Mammary epithelial cell (primary cell): Measurements from ENCODE around the gene AHSA1.

ENCODE experiments used
- EZH2 ChIP-seq: IDR thresholded peaks from 2 replicates; pipeline ENCODE4 v1.6.1; 2012; ENCODE audit warnings: low read length, inconsistent platforms, borderline replicate concordance
- TF ChIP-seq, protein P1 (sequence below), 2 donors: IDR thresholded peaks in 1 of 2; conservative IDR thresholded peaks in 1 of 2; 2 replicates each; pipeline ENCODE4 v1.5.1; 2011 to 2012; ENCODE audit warnings: inconsistent platforms in 2 of 2, low read length in 2 of 2, mild to moderate bottlenecking in 2 of 2, control low read depth in 1 of 2, low read depth in 1 of 2; ENCODE audit not compliant: insufficient read depth in 1 of 2; ENCODE audit errors: extremely low read depth in 1 of 2

DNA sequence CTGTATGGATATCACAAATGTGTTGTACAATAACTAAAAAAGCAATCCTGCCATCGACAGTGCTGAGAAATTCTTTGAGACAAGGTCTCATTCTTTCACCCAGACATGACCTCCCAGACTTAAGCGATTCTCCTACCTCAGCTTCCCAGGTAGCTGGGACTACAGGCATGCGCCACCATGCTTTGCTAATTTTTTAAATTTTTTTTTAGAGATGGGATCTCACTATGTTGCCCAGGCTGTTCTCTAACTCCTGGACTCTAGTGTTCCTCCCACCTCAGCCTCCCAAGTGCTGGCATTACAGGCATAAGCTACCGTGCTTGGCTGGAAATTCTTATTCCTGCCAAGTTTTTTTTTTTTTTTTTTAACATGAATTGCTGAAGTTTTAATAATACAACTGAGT lies 18.0 kb upstream of the AHSA1 start:
- TF ChIP-seq EZH2 = no peak
- TF ChIP-seq, protein P1, sequence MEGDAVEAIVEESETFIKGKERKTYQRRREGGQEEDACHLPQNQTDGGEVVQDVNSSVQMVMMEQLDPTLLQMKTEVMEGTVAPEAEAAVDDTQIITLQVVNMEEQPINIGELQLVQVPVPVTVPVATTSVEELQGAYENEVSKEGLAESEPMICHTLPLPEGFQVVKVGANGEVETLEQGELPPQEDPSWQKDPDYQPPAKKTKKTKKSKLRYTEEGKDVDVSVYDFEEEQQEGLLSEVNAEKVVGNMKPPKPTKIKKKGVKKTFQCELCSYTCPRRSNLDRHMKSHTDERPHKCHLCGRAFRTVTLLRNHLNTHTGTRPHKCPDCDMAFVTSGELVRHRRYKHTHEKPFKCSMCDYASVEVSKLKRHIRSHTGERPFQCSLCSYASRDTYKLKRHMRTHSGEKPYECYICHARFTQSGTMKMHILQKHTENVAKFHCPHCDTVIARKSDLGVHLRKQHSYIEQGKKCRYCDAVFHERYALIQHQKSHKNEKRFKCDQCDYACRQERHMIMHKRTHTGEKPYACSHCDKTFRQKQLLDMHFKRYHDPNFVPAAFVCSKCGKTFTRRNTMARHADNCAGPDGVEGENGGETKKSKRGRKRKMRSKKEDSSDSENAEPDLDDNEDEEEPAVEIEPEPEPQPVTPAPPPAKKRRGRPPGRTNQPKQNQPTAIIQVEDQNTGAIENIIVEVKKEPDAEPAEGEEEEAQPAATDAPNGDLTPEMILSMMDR (conservative IDR thresholded peaks at IDR 0.05 in 1 of 2, IDR thresholded peaks at IDR 0.05 in 1 of 2; ENCODE audit: extremely low read depth in 1 of 2, insufficient read depth in 1 of 2, low read depth in 1 of 2, low read length in 2 of 2) = no peak
